ENCODE data around the gene SIL1.

- no peak for TF ChIP-seq SP2 (IDR thresholded peaks at IDR 0.05; ENCODE audit: extremely low read depth, low read depth, low read length, poor library complexity, severe bottlenecking)
- TF ChIP-seq E4F1 (CRISPR knock-in tag; IDR thresholded peaks at IDR 0.05; ENCODE audit: borderline replicate concordance), result no peak
- no peak for TF ChIP-seq POLR2A (conservative IDR thresholded peaks at IDR 0.05)
Measured at GRCh38 chr5:139040081-139040480, 158.1 kb downstream of the SIL1 start.
